OCI-LY3 (cell line): ENCODE results near the gene HOXB3.

ENCODE experiments used
- CTCF ChIP-seq: fragments of 200-600, 300-600 bp; sonication (generic); IDR thresholded peaks from 2 replicates; pipeline ENCODE4 v1.5.1; 2014; ENCODE audit warnings: antibody characterized with exemption, low read length, low read depth
- EZH2phosphoT487 ChIP-seq: fragments of 200-600 bp; shearing (Covaris generic); IDR thresholded peaks from 2 replicates; pipeline ENCODE4 v1.6.1; 2018; ENCODE audit warnings: antibody characterized with exemption, mixed run types, low read depth

GRCh38 chr17:48624118-48624517 lies 34.1 kb upstream of the HOXB3 start:
- TF ChIP-seq CTCF (no peak), EZH2phosphoT487 (no peak)
